GM21786 (cell line): Measurements from ENCODE around the gene USH1G.
"Not testable (repeated sequence)": the region's sequence is repeated elsewhere in the genome, so short reads cannot be mapped to it uniquely, and the experiment has no call there.

Source experiments
- ATAC-seq: cut with Tn5 transposase; IDR thresholded peaks from one replicate; pipeline ENCODE4 v1.9.1; 2021; ENCODE audit not compliant: unreplicated experiment

USH1G gene

DNA sequence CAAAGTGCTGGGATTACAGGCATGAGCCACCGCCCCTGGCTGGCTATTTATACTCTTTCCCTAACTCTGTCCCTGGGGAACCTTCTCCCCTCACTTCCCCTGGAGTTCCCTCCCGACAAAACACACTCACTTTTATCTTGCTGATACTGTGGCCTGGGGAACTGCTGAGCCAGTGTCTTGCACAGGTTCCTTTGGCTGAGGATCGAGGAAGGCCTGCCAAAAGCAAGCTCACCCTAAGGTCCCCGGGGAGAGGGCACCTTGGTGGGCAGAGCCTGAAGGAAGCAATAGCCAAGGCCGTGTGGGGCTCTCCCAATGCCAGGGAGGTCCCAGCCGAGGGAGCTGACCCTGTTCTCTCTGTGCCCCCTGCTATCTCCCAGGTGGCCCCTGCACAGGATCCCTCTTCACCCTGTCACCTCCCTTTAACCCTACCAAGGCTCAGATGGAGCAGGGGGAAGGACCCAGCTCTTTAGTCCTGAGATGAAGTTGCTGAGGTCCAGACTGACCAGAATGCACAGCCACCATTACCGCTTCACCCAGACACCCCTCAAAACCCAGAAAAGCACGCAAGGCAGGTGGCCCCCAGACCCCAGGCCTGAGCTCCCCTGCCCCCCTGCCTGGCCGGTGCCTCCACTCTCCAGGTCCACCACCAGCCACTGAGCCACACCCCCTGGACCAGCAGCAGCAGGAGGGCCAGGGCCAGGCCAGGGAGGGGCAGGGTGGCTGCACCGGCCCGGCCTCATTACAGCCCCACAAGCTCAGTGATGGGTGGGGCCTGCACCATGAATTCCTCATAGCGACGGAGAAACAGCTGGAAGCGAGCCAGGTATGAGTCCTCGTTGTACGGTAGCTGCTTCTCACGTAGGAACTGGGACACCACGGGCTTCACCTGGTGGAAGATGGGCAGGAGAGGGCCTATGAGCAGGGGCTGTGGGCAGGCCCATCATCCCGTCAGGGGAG is 45.2 kb downstream of the USH1G start:
- no peak for ATAC-seq

DNA sequence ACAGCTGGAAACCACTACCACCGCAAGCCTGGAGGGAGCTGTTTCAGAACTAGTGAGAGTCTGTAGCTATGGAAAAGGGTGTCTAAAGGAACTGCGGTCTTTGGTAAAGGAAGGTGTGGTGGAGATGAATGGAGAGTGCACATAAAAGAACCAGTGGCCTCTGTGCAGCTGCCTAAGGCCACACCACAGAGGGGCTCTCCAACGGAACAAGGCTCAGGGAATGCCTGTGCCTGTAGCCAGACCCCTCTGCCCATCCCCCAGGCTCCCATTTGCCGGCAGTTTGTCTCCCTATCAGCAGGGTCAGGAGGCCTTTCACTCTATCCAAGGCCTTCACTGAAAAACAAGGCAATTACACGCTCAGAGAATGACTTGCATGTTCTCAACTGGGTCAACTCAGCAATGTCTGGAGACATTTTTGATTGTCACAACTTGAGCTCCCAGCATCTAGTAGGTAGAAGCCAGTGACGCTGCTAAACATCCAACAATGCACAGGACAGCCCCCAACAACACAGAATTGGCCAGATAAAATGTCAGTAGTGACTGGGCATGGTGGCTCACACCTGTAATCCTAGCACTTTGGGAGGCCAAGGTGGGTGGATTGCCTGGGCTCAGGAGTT is 47.0 kb downstream of the USH1G start:
- ATAC-seq: no peak

DNA sequence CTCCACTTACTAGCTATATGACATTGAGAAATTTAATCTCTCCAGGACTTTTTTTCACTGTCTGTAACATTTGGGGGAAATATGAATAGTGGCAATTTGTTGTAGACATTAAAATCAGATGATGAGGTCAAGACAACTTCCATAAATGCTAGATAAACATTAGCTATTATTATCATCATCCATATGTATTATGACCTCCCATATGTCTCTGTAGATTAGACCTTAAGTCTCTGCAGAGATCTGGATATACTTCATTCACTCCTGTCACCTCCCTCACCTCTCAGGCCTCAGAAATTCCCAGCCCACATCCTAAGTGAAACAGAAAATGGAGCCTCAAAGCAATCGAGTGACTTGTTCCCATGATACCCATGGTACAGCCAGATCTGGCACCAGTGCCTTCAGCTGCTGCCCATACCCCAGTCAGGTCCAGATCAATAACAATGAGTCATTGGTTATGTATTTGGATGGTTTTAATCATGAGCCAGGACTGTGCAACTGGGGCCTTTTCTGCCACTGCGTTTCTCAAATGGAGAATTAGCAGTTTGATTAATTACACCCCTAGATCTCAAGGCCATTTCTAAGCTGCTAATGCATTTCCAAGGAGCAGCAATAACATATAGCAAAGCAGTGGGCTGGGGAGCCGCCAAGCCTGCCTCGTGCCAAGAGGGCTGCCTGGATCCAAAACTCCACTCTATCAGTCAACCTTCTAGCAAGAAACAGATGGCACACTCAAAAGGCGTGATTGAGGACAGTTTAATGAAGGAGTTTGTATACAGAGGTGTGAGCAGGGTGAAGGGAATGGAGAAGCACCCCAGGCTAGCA is 47.7 kb downstream of the USH1G start:
- no peak for ATAC-seq

DNA sequence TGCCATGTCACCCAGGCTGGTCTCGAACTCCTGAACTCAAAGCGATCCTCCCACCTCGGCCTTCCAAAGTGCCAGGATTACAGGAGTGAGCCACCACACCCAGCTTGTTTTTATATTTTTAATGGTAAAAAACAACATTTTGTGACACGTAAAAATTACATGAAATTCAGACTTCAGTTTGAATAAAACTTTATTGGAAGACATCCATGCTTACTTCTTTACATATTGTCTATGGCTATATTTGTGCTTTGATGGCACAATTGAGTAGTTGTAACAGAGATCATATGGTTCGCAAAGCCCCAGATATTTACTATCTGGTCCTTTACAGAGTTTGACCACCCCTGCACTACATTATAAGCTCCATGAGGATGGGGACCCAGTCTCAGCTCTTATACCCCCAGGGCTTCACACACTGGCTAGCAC is 48.4 kb downstream of the USH1G start:
- ATAC-seq: no peak

DNA sequence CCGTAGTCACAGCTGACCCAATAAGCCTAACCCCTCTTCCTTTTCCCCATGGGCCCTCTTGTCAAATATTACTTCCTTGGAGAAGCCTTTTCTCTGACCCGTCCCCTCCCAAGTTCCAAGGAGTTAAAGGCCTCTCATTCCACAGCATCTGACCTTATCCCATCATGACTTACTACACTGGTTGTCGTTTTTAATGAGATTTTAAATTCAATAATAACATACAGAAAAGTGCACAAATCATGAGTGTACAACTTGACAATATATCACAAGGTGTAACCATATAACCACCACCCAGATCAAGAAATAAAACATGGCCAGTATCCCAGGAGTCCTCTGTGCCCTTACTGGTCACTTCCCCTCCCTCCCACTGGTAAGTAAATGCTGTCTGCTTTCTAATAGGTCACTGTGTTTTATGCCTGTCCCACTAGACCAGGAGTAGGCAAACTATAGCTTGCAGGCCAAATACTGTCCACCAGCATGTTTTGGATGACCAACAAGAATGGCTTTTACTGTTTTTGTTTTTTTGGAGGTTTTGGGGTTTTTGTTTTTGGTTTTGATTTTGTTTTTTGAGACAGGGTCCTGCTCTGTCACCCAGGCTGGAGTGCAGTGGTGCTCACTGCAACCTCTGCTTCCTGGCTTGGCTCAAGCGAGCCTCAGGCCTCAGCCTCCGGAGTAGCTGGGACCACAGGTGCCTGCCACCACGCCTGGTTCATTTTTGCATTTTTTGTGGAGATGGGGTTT is 49.0 kb downstream of the USH1G start:
- no peak for ATAC-seq

DNA sequence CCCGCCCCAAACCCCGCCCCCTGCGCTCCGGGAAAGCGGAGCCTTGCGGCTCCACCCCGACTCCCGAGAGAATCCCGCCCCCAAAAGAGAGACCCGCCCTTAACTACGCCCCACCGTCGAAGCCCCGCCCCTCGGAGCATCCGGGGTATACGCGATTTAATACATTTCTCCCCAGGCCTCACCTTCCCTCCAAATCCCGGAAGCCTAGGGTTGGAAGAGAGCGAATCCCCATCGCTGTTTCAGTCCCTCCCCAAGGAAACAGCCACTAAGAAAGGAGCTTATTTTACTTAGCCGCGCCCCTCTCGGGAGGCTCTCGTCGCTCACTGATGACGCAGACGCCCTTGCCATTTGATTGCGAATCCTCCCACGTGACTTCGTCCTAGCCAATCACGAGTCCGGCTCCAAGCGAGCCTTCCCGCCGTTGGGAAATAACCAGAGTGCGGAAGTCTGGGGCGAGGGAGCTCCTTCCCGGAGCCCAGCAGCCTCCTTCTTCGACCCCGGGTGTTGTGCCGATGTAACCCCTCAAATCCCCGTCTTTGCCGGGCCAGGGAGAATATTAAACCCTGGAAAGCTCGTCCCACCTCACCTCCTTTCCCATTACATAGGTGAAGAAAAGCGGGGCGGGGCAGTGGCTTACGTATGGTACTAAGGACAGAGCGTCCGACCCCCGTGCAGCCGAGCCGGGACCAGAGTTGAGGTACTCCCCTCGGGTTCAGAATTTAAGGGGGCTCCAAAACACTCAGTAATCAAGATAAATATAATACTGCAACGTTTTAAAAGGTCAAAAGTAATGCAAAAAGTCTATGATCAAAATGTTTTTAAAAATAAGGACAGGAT is 49.8 kb downstream of the USH1G start:
- peak; percentile 88 for ATAC-seq

DNA sequence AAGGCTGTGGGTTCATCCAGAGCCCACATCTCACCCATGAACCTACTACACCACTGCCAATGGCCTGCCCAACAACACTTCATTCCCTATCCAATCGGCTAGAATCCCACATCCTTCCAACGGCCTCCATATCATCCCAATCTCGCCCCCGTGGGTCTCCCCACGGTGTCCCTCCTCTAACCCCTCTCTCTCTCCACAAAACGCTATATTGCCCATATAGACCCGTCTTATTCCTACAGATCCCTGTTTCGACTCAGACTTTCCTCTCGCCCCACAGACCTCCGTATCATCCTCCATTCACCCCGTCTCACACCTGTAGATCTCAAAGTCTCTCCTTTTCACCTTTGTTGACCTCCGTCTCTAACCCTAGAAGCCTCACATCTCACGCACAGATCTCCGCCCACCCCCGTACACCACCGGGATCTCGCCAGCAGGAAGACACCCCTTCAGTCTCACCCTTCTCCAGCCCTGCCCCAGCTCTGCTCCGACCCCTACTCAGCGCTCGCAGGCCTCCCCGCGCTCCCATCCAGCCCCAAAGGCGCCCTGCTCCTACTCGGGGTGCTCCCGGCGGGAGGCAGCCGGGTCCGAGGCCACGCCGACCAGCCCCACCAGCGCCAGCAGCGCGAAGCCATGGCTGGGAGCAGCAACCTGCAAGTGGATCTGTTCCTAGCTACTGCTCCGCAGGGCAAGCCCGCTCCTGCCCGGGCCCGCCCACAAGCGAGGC is 50.6 kb downstream of the USH1G start, which contains the start of gene FDXR:
TSS of gene FDXR (minus strand) at position 682 of the 724 bp plus-strand sequence. CDS start at position 632, 50 bp downstream.
- peak; percentile 17 for ATAC-seq

DNA sequence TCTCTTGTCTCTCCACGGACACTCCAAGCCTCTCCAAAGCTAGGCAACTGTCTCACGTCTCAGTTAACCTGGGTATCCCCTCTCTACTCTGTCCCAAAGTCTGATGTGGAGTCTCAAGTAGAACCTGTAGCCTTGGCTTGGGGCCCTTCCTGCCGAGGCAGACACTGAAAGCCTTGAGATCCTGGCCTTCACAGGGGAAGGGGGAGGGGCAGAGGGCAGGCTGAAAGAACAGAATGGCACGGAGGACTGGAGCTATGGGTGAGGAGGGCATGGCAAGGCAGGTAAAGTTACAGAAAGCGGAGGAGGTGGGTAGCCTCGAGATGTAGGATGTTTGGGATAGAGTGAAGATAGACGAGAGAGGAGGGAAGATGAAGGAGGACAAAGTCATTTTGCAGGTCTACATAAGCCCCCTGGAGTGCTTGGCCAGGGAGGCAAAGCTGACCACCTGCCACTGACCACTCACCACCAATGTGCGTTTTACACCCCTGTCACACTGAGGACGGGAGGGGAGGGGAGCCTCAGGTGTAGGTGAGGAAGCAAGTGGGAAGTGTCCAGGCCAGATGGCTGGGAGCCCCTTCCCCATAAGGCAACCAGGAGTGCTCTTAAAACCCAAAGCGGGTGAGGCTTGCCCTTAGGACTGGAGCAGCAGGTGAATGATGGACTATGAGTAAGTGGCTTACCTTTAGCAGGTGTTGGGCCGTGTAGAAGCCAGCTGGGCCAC is 51.5 kb downstream of the USH1G start:
- ATAC-seq: no peak

DNA sequence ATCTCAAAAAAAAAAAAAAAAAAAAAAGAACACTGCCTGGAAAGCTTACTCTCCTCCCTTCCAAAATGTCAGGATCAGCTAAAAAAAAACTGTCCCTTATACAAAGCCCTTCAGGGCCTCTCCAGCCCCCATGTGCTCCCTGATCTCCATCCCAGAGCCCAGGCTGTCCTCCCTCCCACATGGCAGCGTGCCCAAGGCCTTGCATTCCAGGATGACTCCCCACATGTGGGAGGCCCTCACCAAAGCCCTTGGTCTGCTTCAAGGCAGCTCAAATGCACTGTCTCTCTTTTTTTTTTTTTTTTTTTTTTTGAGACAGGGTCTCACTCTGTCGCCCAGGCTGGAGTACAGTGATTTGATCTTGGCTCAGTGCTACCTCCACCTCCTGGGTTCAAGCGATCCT is 52.5 kb downstream of the USH1G start:
- no peak for ATAC-seq

DNA sequence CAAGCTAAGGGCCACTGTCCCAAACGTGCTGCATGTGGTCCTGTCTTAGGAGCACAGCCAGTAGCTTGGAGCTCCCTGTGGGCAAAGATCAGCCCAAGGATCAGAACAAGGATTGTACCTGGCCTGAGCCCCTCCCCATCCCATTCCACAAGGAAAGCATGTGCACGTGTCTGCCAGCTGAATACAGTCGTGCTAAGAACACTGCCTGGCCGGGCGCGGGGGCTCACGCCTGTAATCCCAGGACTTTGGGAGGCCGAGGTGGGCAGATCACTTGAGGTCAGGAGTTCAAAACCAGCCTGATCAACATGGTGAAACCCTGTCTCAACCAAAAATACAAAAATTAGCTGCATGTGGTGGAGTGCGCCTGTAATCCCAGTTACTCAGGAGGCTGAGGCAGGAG is 53.0 kb downstream of the USH1G start:
- not testable (repeated sequence) for ATAC-seq

DNA sequence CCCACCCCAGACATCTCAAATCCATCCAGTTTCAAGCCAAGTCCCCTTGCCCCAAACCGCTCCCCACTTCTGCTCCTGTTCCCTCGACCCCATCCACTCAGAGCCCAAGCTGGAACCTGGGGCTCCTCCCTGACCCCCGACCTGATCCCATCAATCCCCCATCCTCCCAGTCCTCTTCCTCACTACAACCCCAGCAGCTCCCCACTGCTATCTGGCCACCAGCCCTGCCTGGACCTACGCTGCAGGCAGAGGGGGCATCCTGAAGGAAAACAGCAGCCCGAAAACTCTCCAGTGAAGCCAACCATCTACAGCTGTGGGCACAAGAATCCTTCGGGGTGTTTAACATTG is 54.2 kb downstream of the USH1G start:
- ATAC-seq: no peak

DNA sequence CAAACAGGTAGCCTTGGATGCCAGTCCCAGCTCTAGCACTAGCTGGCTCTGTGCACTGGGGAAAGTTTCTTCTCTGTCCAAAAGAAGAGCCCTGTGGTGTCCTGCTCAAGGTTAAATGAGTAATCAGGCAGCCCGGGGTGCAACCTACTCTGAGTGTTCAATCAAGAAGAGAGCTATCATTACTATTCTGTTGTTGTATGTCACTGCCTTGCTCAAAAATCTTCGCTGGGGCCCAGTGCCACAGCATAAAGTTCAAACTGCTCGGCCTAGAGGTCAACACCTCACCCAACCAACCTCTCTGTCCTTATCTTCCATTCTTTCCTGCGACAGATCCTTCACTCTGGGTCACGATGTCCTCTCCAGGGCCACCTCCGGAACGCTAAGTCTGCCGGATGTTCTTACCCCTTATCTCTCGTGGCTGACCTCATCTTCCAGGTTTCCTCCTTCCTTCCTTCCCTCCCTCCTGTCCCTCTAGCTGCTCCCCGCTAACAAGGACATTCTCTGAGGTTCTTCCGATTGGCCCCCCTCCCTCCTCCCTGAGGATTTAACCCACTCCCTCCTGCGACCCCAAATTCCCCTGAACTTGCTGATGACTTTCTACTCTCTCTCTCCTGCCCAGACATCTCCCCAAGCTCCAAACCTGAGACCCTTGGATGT is 54.7 kb downstream of the USH1G start:
- ATAC-seq: no peak

DNA sequence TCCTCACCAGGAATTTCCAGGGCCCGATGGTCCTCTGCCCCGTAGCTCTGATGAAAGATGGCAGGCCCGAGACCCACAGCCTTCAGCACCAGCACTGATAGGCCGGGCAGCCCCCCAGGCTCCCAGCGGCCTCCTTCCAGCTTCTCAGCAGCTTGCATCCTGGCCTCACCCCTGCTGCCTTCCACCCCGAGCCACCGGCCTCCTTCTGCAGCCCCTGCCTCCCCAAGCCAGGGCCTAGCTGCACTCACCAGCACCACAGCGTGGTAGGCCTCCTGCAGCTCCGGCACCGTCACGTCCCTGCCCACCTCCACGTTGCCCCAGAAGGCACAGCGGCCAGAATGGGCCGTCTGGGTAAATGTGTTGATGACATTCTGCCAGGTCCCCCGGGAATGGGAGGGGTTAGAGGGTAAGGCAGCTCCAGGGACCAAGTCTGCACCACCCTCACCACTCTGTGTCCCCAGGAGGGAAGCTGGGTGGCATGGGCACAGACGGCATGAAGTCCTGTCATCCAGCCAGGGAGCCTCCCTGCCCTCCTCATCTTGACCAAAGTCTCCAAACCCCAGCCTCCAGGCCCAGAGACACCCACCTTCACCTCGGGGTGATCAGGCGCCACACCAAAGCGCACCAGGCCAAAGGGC is 56.7 kb downstream of the USH1G start:
- ATAC-seq: no peak
